AG10803 (cell line): ENCODE data around the gene SPATA31C1.
A peak's percentile ranks its signal among the peaks of the same experiment; 100 is the strongest.
"Not testable (repeated sequence)": the region's sequence is repeated elsewhere in the genome, so short reads cannot be mapped to it uniquely, and the experiment has no call there.

Experiments used
- DNase-seq: peaks from one replicate; pipeline ENCODE4 v3.0.0; 2010; ENCODE audit warnings: low read depth
- H3K4me3 ChIP-seq: 2 replicates; pipeline ENCODE4 v1.5.1; 2011; ENCODE audit warnings: mild to moderate bottlenecking, low read length, control low read depth
- CTCF ChIP-seq: conservative IDR thresholded peaks from 2 replicates; pipeline ENCODE4 v1.5.1; 2011; ENCODE audit warnings: mild to moderate bottlenecking, low read length, control low read depth, inconsistent platforms

SPATA31C1 gene

GRCh38 chr9:87934444-87934843 lies 16.7 kb downstream of the SPATA31C1 start:
- not testable (repeated sequence) for H3K4me3 ChIP-seq, DNase-seq

GRCh38 chr9:87937352-87937751 lies 19.6 kb downstream of the SPATA31C1 start:
- not testable (repeated sequence) for DNase-seq, H3K4me3 ChIP-seq

GRCh38 chr9:87937918-87938317 lies 20.2 kb downstream of the SPATA31C1 start:
- not testable (repeated sequence) for H3K4me3 ChIP-seq, DNase-seq

- DNase-seq: not testable (repeated sequence)
Observed at GRCh38 chr9:87938336-87938735, 20.6 kb downstream of the SPATA31C1 start.

GRCh38 chr9:87939096-87939495 lies 21.3 kb downstream of the SPATA31C1 start:
- H3K4me3 ChIP-seq, DNase-seq: not testable (repeated sequence)

More at GRCh38 chr9:87938336-87938735, 20.6 kb downstream of the SPATA31C1 start:
- H3K4me3 ChIP-seq: not testable (repeated sequence)

GRCh38 chr9:87944096-87944495 lies 26.3 kb downstream of the SPATA31C1 start:
- DNase-seq: no peak
- no peak for TF ChIP-seq CTCF
- H3K4me3 ChIP-seq: no peak overlapping the region

GRCh38 chr9:87944682-87945081 lies 26.9 kb downstream of the SPATA31C1 start:
- no peak for TF ChIP-seq CTCF
- H3K4me3 ChIP-seq: no peak overlapping the region
- no peak for DNase-seq

GRCh38 chr9:87950296-87950695 lies 32.5 kb downstream of the SPATA31C1 start:
- no peak for TF ChIP-seq CTCF
- DNase-seq: no peak

GRCh38 chr9:87950765-87951488 lies 33.2 kb downstream of the SPATA31C1 start:
- DNase-seq: no peak
- H3K4me3 ChIP-seq: no peak overlapping the region
- peak; percentile 54 for TF ChIP-seq CTCF

More at GRCh38 chr9:87950296-87950695, 32.5 kb downstream of the SPATA31C1 start:
- no peak overlapping the region for H3K4me3 ChIP-seq

- no peak for TF ChIP-seq CTCF
- no peak for DNase-seq
- H3K4me3 ChIP-seq: no peak overlapping the region
Observed at GRCh38 chr9:87954230-87954629, 36.5 kb downstream of the SPATA31C1 start.
